ENCODE data around the gene SLCO4A1.

- TF ChIP-seq CTCF (IDR thresholded peaks at IDR 0.05): no peak
- TF ChIP-seq POLR2A (IDR thresholded peaks at IDR 0.05): no peak
Observed at GRCh38 chr20:62628691-62629090, 13.6 kb upstream of the SLCO4A1 start.

Data from uterus (tissue), 2 donors.